DOHH2 (cell line): ENCODE data around the gene RELA.

Experiments used
- H3F3A ChIP-seq: fragments of 200-600 bp; sonication (generic), shearing (Covaris generic); 2 replicates; pipeline ENCODE4 v1.6.0; 2016; ENCODE audit warnings: antibody characterized with exemption, mild to moderate bottlenecking; ENCODE audit not compliant: control insufficient read depth, insufficient read depth
- H3K27ac ChIP-seq: fragments of 200-600 bp; sonication (generic); 2 replicates; pipeline ENCODE4 v1.5.1; 2014; ENCODE audit warnings: low read depth, mild to moderate bottlenecking, low read length, moderate library complexity
- H3K27me3 ChIP-seq: fragments of 200-600 bp; sonication (generic); 2 replicates; pipeline ENCODE4 v1.6.1; 2014; ENCODE audit warnings: mild to moderate bottlenecking, low read length, mixed read lengths; ENCODE audit not compliant: control insufficient read depth
- H3K36me3 ChIP-seq: fragments of 200-600 bp; sonication (generic); 2 replicates; pipeline ENCODE4 v1.6.1; 2014; ENCODE audit warnings: mild to moderate bottlenecking, low read length, moderate library complexity, mixed read lengths; ENCODE audit not compliant: control insufficient read depth
- H3K4me1 ChIP-seq: fragments of 200-600 bp; sonication (generic); 2 replicates; pipeline ENCODE4 v1.6.1; 2014; ENCODE audit warnings: mild to moderate bottlenecking, low read length, mixed read lengths; ENCODE audit not compliant: control insufficient read depth
- H3K4me2 ChIP-seq: fragments of 200-600 bp; sonication (generic); 2 replicates; pipeline ENCODE4 v1.6.0; 2014; ENCODE audit warnings: mild to moderate bottlenecking, low read length, moderate library complexity
- H3K4me3 ChIP-seq: fragments of 200-600 bp; sonication (generic); 2 replicates; pipeline ENCODE4 v1.5.1; 2014; ENCODE audit warnings: mild to moderate bottlenecking, low read length, mixed read lengths
- H3K79me2 ChIP-seq: fragments of 200-600 bp; sonication (generic); 2 replicates; pipeline ENCODE4 v1.6.1; 2014; ENCODE audit warnings: mild to moderate bottlenecking, low read length, mixed read lengths; ENCODE audit not compliant: control insufficient read depth
- H3K9me2 ChIP-seq: fragments of 200-600 bp; sonication (generic); replicated peaks from 2 replicates; pipeline ENCODE4 v1.6.1; 2014; ENCODE audit warnings: mild to moderate bottlenecking, low read length, mixed read lengths; ENCODE audit not compliant: control insufficient read depth
- H3K9me3 ChIP-seq: fragments of 200-600 bp; sonication (generic); 2 replicates; pipeline ENCODE4 v1.6.1; 2014; ENCODE audit warnings: antibody characterized with exemption, low read length, mixed read lengths; ENCODE audit not compliant: control insufficient read depth, insufficient read depth
- H4K20me1 ChIP-seq: fragments of 200-600 bp; sonication (generic); 2 replicates; pipeline ENCODE4 v1.6.0; 2014; ENCODE audit warnings: low read depth, mild to moderate bottlenecking, antibody characterized with exemption, low read length, moderate library complexity; ENCODE audit not compliant: control insufficient read depth, insufficient read depth
- CTCF ChIP-seq: fragments of 200-600 bp; sonication (generic); IDR thresholded peaks from one replicate; pipeline ENCODE4 v1.5.1; 2014; ENCODE audit warnings: antibody characterized with exemption, mild to moderate bottlenecking, low read depth, low read length; ENCODE audit not compliant: poor library complexity, severe bottlenecking
- EZH2phosphoT487 ChIP-seq: fragments of 200-600 bp; sonication (generic); IDR thresholded peaks from 2 replicates; pipeline ENCODE4 v1.6.1; 2017; ENCODE audit warnings: borderline replicate concordance, mild to moderate bottlenecking, antibody characterized with exemption, low read length, moderate library complexity, mixed read lengths

The RELA gene

GRCh38 chr11:65703846-65704245 lies 41.1 kb upstream of the RELA start:
- Histone ChIP-seq H4K20me1 (no peaks in the 10 kb centered on the region), H3K4me1 (peaks cover 14% of the 10 kb centered on the region), H3K27me3 (peaks cover 15% of the 10 kb centered on the region), H3K9me2 (no peaks in the 10 kb centered on the region), H3K36me3 (no peaks in the 10 kb centered on the region), H3K9me3 (no peaks in the 10 kb centered on the region), H3K4me2 (no peak overlapping the region), H3K4me3 (no peak overlapping the region), H3F3A (no peaks in the 10 kb centered on the region; the same call in 1 of the 2 replicates), H3K27ac (no peak overlapping the region), H3K79me2 (no peaks in the 10 kb centered on the region)
- TF ChIP-seq CTCF (no peak), EZH2phosphoT487 (no peak)

GRCh38 chr11:65701686-65702085 lies 39.0 kb upstream of the RELA start:
- H3K9me2 ChIP-seq, result no peaks in the 10 kb centered on the region
- H3K27me3 ChIP-seq, result peaks cover 15% of the 10 kb centered on the region
- H4K20me1 ChIP-seq, result no peaks in the 10 kb centered on the region
- no peak overlapping the region for H3K4me2 ChIP-seq
- no peaks in the 10 kb centered on the region; the same call in 1 of the 2 replicates for H3F3A ChIP-seq
- no peak overlapping the region for H3K4me3 ChIP-seq
- H3K4me1 ChIP-seq, result peaks cover 11% of the 10 kb centered on the region
- H3K79me2 ChIP-seq, result no peaks in the 10 kb centered on the region
- no peaks in the 10 kb centered on the region for H3K36me3 ChIP-seq
- H3K9me3 ChIP-seq, result no peaks in the 10 kb centered on the region
- TF ChIP-seq EZH2phosphoT487, result no peak
- no peak for TF ChIP-seq CTCF
- H3K27ac ChIP-seq, result no peak overlapping the region

GRCh38 chr11:65700399-65700798 lies 37.7 kb upstream of the RELA start:
- Histone ChIP-seq H3K9me3 (no peaks in the 10 kb centered on the region), H3K79me2 (no peaks in the 10 kb centered on the region), H3K27ac (no peak overlapping the region), H3K36me3 (no peaks in the 10 kb centered on the region), H3K4me3 (no peak overlapping the region), H3K4me1 (peaks cover 7% of the 10 kb centered on the region), H3F3A (no peaks in the 10 kb centered on the region), H3K9me2 (no peaks in the 10 kb centered on the region), H4K20me1 (no peaks in the 10 kb centered on the region), H3K27me3 (peaks cover 12% of the 10 kb centered on the region), H3K4me2 (peak overlapping the region; percentile 6; the same call in 1 of the 2 replicates)
- no peak for TF ChIP-seq EZH2phosphoT487
- TF ChIP-seq CTCF, result no peak
